Kidney epithelial cell (primary cell): Measurements from ENCODE around the gene ERLIN1. TPM values are rescaled to one million over a fixed set of nuclear protein-coding genes. Genes with fewer than 3 reads are reported as not detected.

ENCODE experiments used
- DNase-seq: peaks from one replicate; pipeline ENCODE4 v3.0.0-alpha.2; 2010; ENCODE audit warnings: low read depth
- H3K27me3 ChIP-seq: 2 replicates; pipeline ENCODE4 v1.6.0; 2011; ENCODE audit warnings: low read length; ENCODE audit not compliant: control insufficient read depth, insufficient read depth
- H3K36me3 ChIP-seq: 2 replicates; pipeline ENCODE4 v1.5.1; 2011; ENCODE audit warnings: low read length; ENCODE audit not compliant: control insufficient read depth, insufficient read depth
- H3K4me3 ChIP-seq: 2 replicates; pipeline ENCODE4 v1.5.1; 2011; ENCODE audit warnings: low read depth, mild to moderate bottlenecking, control low read depth, low read length
- CTCF ChIP-seq: IDR thresholded peaks from 2 replicates; pipeline ENCODE4 v1.5.1; 2011; ENCODE audit warnings: mild to moderate bottlenecking, moderate library complexity, low read length, control low read depth, inconsistent platforms; ENCODE audit not compliant: insufficient read depth, poor library complexity, severe bottlenecking
- total RNA-seq: library from RNA; depleted of rRNA; stranded (reverse); fragments of >200 nt; gene quantifications from 2 replicates; pipeline ENCODE4 v1.2.3, GENCODE V29; 2015

The ERLIN1 gene
- total RNA-seq, 1 donor from 2014 or later = 17.7 TPM

DNA sequence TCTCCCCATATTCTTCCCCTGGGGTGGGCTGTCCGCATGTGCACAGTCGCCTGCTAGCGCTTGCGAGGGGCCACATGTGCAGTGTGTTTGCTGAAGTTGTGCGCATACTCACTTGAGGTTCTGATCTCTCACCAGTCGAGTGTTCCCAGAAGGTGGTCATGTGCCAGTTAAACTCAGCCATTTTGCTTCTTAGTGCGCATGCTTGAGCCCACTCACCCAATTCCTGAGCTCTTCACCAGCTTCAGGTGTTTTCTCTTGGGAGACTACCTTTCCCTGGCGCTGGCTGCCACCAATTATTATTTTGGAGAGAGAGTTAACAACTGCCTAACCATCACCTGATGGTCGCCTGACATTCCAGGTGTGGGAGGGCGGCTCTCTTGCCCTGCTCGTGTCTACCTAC, 79.0 kb downstream of the ERLIN1 start:
- H3K36me3 ChIP-seq = no peaks in the 10 kb centered on the region
- TF ChIP-seq CTCF = no peak
- H3K4me3 ChIP-seq = no peak overlapping the region
- no peaks in the 10 kb centered on the region for H3K27me3 ChIP-seq
- DNase-seq = no peak

- TF ChIP-seq CTCF = no peak
Observed at GRCh38 chr10:100104300-100104699, 81.5 kb downstream of the ERLIN1 start.

DNA sequence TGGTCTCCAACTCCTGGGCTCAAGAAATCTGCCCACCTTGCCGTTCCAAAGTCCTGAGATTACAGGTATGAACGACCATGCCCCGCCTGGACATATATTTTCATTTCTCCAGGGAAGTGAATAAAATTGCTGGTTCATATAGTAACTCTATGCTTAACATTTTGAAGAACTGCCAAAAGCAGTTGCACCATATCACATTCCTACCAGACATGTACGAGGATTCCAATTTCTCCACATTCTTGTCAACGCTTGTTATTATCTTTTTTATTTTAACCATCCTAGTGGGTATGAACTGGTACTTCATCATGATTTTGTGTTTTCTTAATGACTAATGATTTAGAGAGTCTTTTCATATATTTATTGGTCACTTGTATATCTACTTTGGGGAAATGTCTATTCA, 82.2 kb downstream of the ERLIN1 start:
- Histone ChIP-seq H3K27me3 (peaks cover 2% of the 10 kb centered on the region), H3K36me3 (no peaks in the 10 kb centered on the region), H3K4me3 (no peak overlapping the region)
- TF ChIP-seq CTCF = no peak
- no peak for DNase-seq

More at GRCh38 chr10:100104300-100104699, 81.5 kb downstream of the ERLIN1 start:
- Histone ChIP-seq H3K27me3 (peaks cover 2% of the 10 kb centered on the region), H3K36me3 (no peaks in the 10 kb centered on the region), H3K4me3 (no peak overlapping the region)
- DNase-seq = no peak

DNA sequence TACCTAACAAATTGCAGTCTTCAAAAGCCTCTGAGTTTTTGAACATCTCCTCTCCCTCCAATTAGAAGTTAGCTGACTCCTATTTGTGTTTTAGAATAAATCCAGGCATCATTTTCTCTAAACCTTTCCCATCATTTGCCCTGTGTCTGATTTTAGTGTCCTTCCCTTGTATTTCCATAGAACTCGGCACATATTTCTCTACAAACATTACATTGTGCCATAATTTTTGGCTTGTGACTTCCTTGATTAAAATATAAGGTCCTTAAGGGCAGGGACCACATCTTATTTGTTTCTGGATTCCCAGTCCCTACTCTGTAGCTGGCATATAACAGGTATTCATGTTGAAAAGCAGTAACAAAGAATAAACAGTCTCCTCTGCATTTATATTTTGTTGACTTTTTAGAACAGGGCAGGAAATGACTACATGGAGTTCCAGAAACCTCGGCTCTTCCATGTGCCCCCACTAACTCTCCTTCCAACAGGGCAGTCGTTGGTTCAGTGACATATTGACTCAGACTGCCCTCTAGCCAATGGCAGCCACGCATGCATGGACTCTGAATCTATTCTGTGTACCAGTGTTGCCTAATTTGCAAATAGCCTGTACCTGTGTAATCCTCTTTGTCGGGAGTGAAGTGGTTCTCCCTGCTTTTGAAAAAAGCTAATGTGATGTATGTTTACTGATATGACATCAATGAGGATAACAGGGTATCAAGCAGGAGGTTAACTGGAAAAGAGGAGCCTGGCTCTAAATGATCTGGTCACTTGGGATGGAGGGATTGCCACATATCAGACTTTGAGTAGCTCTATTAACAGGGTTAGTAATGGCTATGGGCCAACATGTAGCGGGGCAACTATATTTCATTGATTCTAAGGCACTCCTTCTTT, 84.4 kb downstream of the ERLIN1 start:
- no peaks in the 10 kb centered on the region for H3K36me3 ChIP-seq
- no peak for DNase-seq
- TF ChIP-seq CTCF = no peak
- no peak overlapping the region for H3K4me3 ChIP-seq
- H3K27me3 ChIP-seq = peaks cover 2% of the 10 kb centered on the region

DNA sequence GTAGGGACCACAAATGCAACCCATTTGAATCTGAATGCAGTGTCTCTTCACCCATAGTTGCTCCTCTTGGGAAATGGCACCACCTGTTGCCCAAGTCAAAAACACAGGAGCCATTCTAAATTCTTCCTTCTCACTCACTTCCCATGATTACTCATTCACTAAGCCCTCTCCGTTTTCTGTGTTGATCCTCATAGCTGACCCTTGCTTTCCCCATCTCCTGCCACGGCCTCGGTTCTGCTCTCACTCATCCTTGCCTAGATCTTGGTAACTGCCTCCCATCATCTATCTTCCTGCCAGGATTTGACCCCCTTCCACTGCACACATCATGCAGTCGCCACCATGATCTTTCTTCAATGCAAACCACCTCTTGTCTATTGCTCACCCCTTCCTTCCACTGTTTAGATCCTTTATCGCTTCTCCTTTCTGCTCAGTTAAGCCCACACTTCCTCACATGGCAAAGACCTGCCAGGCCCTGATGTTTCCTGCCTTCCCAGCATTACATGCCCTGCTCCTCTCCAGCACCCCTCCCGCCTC, 85.1 kb downstream of the ERLIN1 start:
- no peak for DNase-seq
- TF ChIP-seq CTCF = peak; percentile 32
- H3K36me3 ChIP-seq = no peaks in the 10 kb centered on the region

More for the DNA sequence above, 85.1 kb downstream of the ERLIN1 start:
- peaks cover 2% of the 10 kb centered on the region for H3K27me3 ChIP-seq
- no peak overlapping the region for H3K4me3 ChIP-seq

Other genes with a start within 250 kb of the ERLIN1 start
- 15.3 and 16.5 TPM in 2 replicates for gene DNMBP, start 176.1 kb downstream of the ERLIN1 start, total RNA-seq
- gene CPN1, start 104.2 kb downstream of the ERLIN1 start, total RNA-seq = 0.07 TPM in 1 of 2 replicates, not detected in the other
- 19.7 and 25.9 TPM in 2 replicates for gene CHUK, start 43.6 kb upstream of the ERLIN1 start, total RNA-seq
- 28.0 and 33.9 TPM in 2 replicates for gene CWF19L1, start 81.6 kb upstream of the ERLIN1 start, total RNA-seq
- gene BLOC1S2, start 100.7 kb upstream of the ERLIN1 start, total RNA-seq = 81.7 and 92.8 TPM in 2 replicates
- not detected in 2 replicates for gene PKD2L1, start 144.2 kb upstream of the ERLIN1 start, total RNA-seq
- 273 and 288 TPM in 2 replicates for gene SCD, start 161.2 kb upstream of the ERLIN1 start, total RNA-seq